ENCODE measurements around the gene CATSPERB. TPM values are rescaled to one million over a fixed set of nuclear protein-coding genes. Genes with fewer than 3 reads are reported as not detected.

The CATSPERB gene
- total and polyA plus RNA-seq, 9 of the 15 experiments (the other 6 are each of a cell fraction or from before 2014, with no cell fraction given): 0.05 to 1.4 (median 0.89) TPM

DNA sequence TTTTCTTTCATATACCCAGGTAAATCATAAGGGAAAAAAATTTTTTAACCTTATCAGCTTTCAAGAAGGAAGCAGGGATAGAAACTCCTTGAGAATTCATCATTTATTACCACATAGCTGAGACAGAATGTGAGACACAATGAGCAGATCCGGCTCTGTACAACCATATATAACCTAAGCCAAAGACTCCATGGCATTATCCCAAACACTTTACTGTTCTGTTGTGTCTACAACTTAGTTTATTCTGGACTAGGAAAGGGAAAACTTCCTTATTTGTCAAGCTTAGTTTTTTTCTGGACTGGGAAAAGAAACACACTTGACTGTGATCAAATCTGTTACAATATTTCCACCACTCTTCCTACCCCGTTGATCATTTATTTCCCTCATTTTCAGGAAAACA, 38.3 kb upstream of the CATSPERB start (continued):
- TF ChIP-seq, protein P1, sequence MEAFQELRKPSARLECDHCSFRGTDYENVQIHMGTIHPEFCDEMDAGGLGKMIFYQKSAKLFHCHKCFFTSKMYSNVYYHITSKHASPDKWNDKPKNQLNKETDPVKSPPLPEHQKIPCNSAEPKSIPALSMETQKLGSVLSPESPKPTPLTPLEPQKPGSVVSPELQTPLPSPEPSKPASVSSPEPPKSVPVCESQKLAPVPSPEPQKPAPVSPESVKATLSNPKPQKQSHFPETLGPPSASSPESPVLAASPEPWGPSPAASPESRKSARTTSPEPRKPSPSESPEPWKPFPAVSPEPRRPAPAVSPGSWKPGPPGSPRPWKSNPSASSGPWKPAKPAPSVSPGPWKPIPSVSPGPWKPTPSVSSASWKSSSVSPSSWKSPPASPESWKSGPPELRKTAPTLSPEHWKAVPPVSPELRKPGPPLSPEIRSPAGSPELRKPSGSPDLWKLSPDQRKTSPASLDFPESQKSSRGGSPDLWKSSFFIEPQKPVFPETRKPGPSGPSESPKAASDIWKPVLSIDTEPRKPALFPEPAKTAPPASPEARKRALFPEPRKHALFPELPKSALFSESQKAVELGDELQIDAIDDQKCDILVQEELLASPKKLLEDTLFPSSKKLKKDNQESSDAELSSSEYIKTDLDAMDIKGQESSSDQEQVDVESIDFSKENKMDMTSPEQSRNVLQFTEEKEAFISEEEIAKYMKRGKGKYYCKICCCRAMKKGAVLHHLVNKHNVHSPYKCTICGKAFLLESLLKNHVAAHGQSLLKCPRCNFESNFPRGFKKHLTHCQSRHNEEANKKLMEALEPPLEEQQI (IDR thresholded peaks at IDR 0.05): no peak
- TF ChIP-seq BACH1 (tag; IDR thresholded peaks at IDR 0.05) (no peak), STAT5A (IDR thresholded peaks at IDR 0.05; ENCODE audit: borderline replicate concordance, low read length) (no peak), MYBL2 (IDR thresholded peaks at IDR 0.05; ENCODE audit: low read depth) (no peak), MYBL2 (CRISPR knock-in tag; IDR thresholded peaks at IDR 0.05; ENCODE audit: borderline replicate concordance) (no peak), ZNF140 (CRISPR knock-in tag; IDR thresholded peaks at IDR 0.05) (no peak), CCNT2 (IDR thresholded peaks at IDR 0.05; ENCODE audit: borderline replicate concordance, extremely low read depth, insufficient read length, low read depth, low read length) (no peak), YY1 (IDR thresholded peaks at IDR 0.05; ENCODE audit: borderline replicate concordance in 1 of 3, control insufficient read depth in 1 of 3, extremely low read depth in 1 of 3, insufficient read depth in 3 of 3, insufficient read length in 1 of 3, insufficient replicate concordance in 2 of 3, low read depth in 1 of 3, low read length in 2 of 3) (no peak), TEAD1 (CRISPR knock-in tag; IDR thresholded peaks at IDR 0.05) (no peak), SMAD3 (CRISPR knock-in tag; conservative IDR thresholded peaks at IDR 0.05) (no peak), MTA2 (IDR thresholded peaks at IDR 0.05; ENCODE audit: low read depth) (no peak)
- TF ChIP-seq, protein P2, sequence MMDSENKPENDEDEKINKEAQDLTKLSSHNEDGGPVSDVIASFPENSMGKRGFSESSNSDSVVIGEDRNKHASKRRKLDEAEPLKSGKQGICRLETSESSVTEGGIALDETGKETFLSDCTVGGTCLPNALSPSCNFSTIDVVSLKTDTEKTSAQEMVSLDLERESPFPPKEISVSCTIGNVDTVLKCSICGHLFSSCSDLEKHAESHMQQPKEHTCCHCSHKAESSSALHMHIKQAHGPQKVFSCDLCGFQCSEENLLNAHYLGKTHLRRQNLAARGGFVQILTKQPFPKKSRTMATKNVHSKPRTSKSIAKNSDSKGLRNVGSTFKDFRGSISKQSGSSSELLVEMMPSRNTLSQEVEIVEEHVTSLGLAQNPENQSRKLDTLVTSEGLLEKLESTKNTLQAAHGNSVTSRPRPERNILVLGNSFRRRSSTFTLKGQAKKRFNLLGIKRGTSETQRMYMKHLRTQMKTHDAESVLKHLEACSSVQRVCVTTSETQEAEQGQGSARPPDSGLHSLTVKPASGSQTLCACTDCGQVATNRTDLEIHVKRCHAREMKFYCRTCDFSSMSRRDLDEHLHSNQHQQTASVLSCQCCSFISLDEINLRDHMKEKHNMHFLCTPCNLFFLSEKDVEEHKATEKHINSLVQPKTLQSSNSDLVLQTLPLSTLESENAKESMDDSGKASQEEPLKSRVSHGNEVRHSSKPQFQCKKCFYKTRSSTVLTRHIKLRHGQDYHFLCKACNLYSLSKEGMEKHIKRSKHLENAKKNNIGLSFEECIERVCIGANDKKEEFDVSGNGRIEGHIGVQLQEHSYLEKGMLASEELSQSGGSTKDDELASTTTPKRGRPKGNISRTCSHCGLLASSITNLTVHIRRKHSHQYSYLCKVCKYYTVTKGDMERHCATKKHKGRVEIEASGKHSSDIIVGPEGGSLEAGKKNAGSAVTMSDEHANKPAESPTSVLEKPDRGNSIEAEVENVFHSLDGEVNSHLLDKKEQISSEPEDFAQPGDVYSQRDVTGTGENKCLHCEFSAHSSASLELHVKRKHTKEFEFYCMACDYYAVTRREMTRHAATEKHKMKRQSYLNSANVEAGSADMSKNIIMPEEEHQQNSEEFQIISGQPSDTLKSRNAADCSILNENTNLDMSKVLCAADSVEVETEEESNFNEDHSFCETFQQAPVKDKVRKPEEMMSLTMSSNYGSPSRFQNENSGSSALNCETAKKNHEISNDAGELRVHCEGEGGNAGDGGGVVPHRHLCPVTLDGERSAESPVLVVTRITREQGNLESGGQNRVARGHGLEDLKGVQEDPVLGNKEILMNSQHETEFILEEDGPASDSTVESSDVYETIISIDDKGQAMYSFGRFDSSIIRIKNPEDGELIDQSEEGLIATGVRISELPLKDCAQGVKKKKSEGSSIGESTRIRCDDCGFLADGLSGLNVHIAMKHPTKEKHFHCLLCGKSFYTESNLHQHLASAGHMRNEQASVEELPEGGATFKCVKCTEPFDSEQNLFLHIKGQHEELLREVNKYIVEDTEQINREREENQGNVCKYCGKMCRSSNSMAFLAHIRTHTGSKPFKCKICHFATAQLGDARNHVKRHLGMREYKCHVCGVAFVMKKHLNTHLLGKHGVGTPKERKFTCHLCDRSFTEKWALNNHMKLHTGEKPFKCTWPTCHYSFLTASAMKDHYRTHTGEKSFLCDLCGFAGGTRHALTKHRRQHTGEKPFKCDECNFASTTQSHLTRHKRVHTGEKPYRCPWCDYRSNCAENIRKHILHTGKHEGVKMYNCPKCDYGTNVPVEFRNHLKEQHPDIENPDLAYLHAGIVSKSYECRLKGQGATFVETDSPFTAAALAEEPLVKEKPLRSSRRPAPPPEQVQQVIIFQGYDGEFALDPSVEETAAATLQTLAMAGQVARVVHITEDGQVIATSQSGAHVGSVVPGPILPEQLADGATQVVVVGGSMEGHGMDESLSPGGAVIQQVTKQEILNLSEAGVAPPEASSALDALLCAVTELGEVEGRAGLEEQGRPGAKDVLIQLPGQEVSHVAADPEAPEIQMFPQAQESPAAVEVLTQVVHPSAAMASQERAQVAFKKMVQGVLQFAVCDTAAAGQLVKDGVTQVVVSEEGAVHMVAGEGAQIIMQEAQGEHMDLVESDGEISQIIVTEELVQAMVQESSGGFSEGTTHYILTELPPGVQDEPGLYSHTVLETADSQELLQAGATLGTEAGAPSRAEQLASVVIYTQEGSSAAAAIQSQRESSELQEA (IDR thresholded peaks at IDR 0.05; ENCODE audit: low read depth): no peak
- TF ChIP-seq, protein P3, sequence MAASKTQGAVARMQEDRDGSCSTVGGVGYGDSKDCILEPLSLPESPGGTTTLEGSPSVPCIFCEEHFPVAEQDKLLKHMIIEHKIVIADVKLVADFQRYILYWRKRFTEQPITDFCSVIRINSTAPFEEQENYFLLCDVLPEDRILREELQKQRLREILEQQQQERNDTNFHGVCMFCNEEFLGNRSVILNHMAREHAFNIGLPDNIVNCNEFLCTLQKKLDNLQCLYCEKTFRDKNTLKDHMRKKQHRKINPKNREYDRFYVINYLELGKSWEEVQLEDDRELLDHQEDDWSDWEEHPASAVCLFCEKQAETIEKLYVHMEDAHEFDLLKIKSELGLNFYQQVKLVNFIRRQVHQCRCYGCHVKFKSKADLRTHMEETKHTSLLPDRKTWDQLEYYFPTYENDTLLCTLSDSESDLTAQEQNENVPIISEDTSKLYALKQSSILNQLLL (CRISPR knock-in tag; IDR thresholded peaks at IDR 0.05; ENCODE audit: borderline replicate concordance): no peak
